SW480 (cell line): ENCODE measurements around the gene CST3.
A peak's percentile ranks its signal among the peaks of the same experiment; 100 is the strongest.
"Not testable (repeated sequence)": the region's sequence is repeated elsewhere in the genome, so short reads cannot be mapped to it uniquely, and the experiment has no call there.

ENCODE experiments used
- DNase-seq: peaks from one replicate; pipeline ENCODE4 v3.0.0-alpha.2; 2016; ENCODE audit warnings: low spot score

The CST3 gene

GRCh38 chr20:23628402-23629016 is 9.2 kb downstream of the CST3 start:
- DNase-seq, result no peak

DNA sequence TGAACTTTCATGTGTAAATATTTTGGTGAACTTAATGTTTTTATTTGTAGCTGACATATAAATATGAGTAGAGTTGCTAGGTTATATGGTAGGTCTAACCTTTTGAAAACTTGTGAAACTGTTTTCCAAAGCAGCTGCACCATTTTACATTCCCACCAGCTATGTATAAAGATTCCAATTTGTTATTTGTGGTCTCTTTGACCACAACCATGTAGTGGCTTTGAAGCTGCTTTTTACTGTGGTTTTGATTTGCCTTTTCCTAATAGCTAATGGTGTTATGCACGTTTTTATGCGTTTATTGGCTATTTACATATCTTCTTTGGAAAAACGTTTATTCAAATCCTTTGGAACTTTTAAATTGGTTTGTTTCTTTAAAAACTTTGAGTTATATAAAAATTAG is 10.3 kb downstream of the CST3 start:
- DNase-seq, result peak; percentile 94

GRCh38 chr20:23626040-23626620 is 11.6 kb downstream of the CST3 start:
- no peak for DNase-seq

DNA sequence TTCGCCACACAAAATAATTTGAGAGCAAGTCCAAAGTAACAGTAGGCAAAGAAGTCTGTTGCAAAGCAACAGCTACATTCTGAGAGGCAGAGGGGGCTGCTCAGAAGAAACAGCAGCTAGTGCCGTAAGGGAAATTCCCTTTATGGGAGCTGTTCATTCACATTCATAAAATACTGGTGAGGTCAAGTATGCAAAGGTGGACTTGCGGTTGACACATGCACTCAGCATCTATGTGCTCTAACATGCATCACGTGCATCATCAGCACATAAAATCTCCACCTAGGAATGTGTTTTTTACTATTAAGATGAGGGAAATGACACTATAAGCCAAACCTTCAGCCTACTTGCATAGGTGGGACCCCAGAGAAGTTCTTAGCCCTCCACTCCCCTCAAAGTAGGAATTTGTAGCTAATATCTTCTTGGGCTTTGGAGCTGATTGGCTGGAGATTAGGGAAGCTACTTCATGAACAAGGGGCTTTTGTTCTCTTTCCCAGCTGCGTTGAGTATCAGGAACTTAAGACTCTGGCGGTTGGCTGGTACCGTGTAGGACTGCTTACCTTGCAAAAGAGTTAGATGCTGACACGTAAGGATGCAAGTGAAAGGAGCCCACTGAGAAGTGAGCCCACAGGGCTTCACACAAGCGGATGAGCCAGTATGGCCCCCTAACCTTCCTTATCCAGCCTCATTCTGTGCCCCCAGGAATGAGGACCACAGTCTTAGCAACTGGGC is 12.4 kb downstream of the CST3 start:
- no peak for DNase-seq

DNA sequence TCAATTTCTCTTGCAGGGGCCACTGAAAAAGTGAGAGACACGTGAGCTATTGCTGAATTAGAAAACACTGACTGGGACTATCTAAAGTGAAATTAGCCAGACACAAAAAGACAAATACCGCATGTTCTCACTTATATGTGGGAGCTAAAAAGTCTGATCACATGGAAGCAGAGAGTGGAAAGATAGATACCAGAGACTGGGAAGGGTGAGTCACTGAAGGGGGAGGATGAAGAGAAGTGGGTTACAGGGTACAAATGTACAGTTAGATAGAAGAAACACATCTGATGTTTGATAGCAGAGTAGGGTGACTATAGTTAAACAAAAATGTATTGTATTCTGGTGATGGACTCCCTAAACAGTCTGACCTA is 13.4 kb downstream of the CST3 start:
- no peak for DNase-seq

DNA sequence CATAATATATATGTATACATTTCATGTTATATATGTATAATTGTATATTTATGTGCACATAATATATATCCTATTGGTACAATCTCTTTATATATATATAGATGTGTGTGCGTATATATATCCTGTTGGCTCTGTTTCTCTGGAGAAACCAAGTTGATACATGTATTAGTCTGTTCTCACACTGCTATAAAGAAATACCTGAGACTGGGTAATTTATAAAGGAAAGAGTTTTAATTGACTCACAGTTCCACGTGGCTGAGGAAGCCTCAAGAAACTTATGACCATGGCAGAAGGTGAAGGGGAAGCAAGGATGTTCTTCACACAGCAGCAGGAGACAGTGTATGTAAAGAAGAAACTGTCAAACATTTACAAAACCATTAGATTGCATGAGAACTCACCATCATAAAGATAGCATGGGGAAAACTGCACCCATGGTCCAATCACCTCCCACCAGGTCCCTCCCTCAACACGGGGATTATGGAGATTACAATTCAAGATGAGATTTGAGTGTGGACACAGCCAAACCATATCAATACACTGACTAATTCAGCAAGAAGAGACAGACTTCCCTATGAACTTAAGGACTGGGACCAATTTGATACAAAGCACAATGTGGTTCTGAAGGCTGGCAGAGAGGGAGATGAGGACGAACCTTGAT is 14.0 kb downstream of the CST3 start:
- DNase-seq, result no peak

GRCh38 chr20:23622839-23623343 is 14.9 kb downstream of the CST3 start:
- peak; percentile 100 for DNase-seq

DNA sequence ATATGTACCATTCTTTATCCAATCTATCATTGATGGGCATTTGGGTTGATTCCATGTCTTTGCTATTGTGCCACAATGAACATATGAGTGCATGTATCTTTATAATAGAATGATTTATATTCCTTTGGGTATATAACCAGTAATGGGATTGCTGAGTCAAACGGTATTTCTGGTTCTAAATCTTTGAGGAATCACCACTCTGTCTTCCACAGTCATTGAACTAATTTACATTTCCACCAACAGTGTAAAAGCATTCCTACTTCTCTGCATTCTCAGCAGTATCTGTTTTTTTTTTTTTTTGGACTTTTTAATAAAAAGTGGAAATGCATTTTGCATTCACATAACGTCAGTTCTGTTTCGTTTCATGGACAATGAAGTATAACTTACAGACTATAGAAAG is 15.4 kb downstream of the CST3 start:
- not testable (repeated sequence) for DNase-seq

DNA sequence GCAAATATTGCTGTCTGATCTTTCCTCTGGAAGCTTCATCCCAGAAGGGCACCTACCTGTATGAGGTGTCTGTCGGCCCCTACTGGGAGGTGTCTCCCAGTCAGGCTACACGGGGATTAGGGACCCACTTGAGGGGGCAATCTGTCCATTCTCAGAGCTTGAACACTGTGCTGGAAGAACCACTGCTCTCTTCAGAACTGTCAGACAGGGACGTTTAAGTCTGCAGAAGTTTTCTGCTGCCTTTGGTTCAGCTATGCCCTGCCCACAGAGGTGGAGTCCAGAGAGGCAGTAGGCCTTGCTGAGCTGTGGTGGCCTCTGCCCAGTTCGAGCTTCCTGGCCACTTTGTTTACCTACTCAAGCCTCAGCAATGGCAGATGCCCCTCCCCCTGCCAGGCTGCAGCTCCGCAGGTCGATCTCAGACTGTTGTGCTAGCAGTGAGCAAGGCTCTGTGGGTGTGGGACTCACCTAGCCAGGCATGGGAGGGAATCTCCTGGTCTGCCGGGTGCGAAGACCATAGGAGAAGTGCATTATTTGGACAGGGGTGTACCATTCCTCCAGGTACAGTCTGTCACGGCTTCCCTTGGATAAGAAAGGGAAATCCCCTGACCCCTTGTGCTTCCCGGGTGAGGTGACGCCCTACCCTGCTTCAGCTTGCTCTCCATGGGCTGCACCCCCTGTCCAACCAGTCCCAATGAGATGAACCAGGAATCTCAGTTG is 16.9 kb downstream of the CST3 start:
- not testable (repeated sequence) for DNase-seq

GRCh38 chr20:23614163-23614562 is 23.6 kb downstream of the CST3 start:
- no peak for DNase-seq

- DNase-seq, result no peak
Measured at GRCh38 chr20:23613676-23614075, 24.1 kb downstream of the CST3 start.

DNA sequence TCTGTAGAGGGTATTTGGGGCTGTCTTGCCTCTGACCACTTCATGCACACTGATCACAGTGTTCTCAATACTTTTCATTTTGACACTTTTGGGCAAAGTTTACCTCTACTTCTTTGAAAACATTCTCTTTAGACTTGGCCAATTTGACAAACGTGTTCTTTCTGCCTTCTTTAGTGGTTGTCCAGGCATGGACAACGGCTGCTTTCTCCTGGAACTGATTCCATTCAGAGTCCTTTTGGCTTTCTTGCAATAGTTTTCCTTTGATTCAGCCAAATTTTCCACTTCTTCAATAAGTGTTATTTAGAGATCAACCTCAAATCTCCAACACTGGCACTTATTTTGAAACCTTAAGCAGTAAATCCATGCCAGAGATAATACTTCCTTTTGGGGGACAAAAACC is 25.4 kb downstream of the CST3 start:
- DNase-seq, result no peak

DNA sequence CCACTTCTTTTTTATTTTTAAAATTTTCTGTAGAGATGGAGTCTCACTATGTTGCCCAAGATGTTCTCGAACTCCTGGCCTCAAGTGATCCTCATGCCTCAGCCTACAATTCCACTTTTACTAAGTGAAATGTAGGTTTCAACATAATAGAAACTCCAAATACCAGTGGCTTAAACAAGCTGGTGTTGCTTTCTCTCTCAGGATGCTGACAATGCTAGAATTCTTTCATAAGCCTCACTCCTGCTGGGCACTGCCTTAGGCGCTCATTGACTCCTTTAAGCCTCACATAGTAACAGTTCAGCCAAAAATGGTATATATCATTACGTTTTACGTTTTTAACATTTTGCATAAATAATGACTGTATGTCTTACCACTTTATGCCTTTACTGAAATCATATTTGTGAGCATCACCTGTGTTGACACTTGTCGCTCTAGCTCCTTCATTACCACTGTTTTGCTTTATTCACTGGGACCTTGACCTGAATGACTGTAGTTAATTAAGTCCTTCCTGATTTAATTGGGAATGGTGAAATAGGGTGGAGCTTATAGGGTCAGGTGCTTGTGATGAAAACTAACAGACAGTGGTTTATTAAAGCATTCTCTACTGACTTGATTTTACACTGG is 28.2 kb downstream of the CST3 start:
- no peak for DNase-seq

DNA sequence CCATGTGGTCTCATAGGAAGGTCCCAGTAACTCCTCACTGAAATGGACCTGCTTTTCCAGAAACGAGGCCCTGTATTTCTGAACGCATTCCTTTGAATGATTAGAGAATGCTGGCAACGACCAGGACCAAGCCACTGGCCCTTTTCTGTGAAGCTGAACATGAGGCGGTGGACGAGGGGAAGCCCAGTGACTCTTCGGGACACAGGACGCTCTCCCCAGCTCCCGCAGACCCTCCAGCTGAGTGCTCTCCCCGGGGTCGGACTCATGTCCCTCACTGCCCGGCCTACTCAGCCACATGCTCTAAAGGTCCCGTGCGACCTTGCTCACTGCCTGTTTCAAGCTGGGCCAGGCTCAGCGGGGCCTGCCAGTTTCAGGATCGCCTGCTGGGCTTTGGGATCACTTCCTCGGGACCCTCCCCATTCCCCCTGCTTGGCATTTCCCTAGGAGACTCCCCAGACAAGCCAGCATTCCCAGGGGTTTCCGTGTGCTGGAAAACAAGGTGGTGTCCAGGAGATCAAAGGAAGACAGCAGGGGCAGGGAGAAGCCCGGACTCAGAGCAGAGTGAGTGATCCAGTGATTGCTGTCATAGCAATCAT is 29.4 kb downstream of the CST3 start:
- peak; percentile 82 for DNase-seq

DNA sequence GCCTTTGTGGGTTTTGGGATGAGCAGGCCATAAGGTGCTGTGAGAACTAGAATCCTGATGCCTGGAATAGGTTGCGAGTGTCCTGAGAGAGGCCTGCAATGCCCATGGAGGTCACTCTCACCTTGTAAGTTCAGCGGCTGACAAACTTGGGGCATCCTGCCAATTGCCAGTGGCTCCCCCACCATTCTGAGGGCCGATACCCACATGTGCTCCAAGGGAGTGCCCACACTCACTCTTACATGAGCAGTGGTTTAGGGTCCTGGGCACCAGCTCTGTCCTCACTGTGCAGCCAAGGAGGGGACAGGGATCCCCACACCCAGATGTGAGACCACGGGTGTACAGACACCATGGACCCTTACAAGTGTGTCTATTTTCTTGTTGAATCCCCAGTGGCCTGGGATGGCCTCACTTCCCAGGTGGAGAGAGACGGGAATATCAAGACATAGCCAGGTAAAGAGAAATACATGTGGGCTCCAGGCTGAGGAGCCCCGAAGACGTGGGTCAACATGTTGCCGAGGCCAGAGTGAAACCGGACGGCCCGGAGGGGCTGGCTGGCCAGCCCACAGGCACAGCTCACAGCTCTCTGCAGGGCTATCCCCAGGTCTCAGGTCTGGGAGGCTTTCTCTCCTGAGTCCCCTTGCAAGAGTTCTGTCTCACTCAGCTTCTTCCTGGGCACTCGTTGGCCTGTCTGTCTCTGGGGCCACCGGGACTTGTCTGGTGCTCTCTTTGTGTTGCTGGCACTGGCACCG is 30.1 kb downstream of the CST3 start:
- no peak for DNase-seq

DNA sequence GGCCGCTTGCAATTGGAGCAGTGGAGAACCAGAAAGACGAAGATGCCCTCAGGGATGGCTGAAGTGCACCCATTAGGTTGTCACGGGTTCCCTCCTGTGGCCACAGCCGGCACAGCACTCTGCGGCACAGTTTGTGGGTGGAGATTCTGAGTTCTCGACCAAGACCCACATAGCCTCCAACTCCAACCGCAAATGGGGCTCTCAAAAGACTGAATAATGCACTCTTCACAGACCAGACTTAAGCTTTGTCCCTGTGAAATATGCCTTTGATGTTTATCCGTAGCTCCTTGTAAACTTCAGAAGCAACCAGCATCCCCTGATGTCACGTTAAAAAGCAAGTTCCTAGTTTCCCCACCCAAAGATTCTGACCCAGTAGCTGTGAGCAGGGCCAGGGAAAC is 31.1 kb downstream of the CST3 start:
- peak; percentile 95 for DNase-seq

DNA sequence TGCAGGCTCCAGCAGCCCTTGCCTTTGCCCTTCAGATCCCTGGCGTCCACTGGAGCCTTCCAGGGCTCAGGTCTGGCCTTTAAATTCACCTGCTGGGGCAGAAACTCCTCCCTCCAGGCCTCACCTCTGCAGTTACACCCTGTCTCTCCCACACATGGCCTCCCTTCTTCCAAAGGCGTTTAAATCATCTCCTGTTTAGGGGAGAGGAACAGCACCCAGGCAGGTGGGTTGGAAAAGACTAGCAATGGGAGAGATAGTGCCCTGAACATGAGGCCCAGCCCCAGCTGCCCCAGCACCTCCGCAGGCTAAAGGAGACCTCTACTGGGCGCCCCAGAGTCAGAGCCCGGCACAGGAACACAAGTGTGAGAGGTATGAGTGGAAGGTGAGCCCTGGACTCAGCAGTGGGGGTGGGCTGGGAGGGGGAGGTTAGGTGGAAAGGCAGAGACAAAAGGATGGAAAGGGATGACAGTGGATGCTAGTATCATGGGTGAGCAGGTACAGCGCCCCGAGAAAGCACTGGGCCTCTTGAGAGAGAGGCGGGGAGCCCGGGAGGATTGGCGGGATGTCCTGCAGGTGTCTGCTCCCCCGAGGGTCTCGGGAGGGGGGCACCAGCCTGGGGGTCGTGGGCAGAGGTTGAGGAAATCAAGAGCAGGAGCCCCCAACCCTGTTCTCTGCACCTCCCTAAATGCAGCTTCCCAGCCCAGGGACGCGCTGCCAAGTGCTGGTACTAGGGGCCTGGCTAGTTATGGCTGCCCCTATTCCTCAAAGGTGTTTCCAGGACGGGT is 31.7 kb downstream of the CST3 start, which contains the start of gene CST9:
TSS of gene CST9 (minus strand) at position 51 of the 785 bp plus-strand sequence. CDS start 53 bp downstream, outside the sequence.
- DNase-seq, result no peak

- no peak for DNase-seq
Measured at GRCh38 chr20:23604306-23604705, 33.4 kb downstream of the CST3 start.

GRCh38 chr20:23603321-23603720 is 34.4 kb downstream of the CST3 start:
- no peak for DNase-seq

DNA sequence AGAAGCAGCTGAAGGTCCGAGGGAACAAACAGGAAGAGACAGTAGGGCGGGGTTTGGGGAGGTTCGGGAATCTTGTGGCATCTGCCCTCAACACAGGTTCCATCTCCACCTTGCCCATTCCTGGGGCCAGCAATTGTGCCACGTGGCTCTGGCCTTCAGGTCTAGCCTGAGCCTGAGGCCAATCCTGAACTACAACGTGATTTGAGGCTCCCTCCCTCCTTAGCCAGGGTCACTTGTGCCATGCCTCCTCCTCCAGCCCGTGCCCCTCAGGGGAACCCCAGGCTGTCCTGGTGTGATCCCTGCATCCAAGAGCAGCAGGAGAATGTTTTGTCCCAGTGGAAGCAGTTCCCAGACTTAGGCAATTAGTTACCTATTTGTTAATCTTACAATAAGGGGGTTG is 35.1 kb downstream of the CST3 start:
- DNase-seq, result no peak
